Lower leg skin (tissue), 4 donors: ENCODE results near the gene NSUN3. TPM values are rescaled to one million over a fixed set of nuclear protein-coding genes. Genes with fewer than 3 reads are reported as not detected.

Experiments used
- DNase-seq, 2 donors: peaks; one replicate each; pipeline ENCODE4 v3.0.0-alpha.2; 2019; ENCODE audit warnings: low spot score in 2 of 2
- H3K4me3 ChIP-seq: fragments of 200-600 bp; sonication (generic); 2 replicates; pipeline ENCODE4 v1.5.1; 2017; ENCODE audit warnings: mild to moderate bottlenecking, low read depth; ENCODE audit not compliant: poor library complexity, severe bottlenecking
- CTCF ChIP-seq, 3 donors: fragments of 450-650 bp; IDR thresholded peaks; one replicate each; pipeline ENCODE4 v1.5.1; 2016; ENCODE audit warnings: antibody characterized with exemption in 3 of 3, mild to moderate bottlenecking in 3 of 3, moderate library complexity in 2 of 3
- POLR2A ChIP-seq, 2 donors: fragments of 450-650 bp; IDR thresholded peaks; one replicate each; pipeline ENCODE4 v1.6.1; 2016 to 2017; ENCODE audit warnings: antibody characterized with exemption in 2 of 2, mild to moderate bottlenecking in 1 of 2, moderate library complexity in 1 of 2
- WGBS, 2 donors: methylation state at CpG; one replicate each; pipeline ENCODE4 v1.1.5; 2018; 5-methylcytosine and 5-hydroxymethylcytosine counted together
- intact Hi-C: fragments of 100-400 bp; cut with DNase I; formaldehyde crosslinking; loops from one replicate; pipeline ENCODE4 v1.15.0; 2023; ENCODE audit warnings: low total_unique reads
- total RNA-seq, 4 donors: library from RNA; depleted of rRNA; stranded (reverse); fragments of >200 nt; gene quantifications; one replicate each; pipeline ENCODE4 v1.1.0, GENCODE V29; 2016

Gene NSUN3
- total RNA-seq, 4 donors from 2014 or later: 5.1 to 14.1 (median 8.6) TPM

DNA sequence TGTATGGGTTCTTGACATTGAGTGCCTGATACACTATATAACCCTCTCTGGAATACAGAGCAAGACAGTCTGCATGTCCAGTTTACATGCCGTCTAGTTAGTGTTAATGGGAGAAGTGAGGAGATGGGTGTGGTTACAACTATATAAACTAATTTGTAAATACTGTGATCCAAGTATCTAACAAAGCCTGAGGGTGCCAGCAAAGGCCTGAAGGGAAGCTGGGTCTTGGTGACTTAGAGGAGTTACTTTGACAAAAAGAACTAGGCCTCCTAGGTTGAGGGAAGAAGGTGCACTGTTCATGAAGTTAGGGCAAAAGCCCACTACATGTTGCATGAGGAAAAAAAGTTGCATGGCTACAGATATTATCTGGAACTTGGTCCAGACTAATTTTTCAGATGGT lies 2.3 kb downstream of the NSUN3 start:
- no peak overlapping the region for H3K4me3 ChIP-seq
- intact Hi-C loops: no loop called here
- 19 to 29% methylated on average over 1 of the region's 1 CpG for WGBS, 2 donors
- no peak for DNase-seq
- no peak for TF ChIP-seq CTCF (IDR thresholded peaks at IDR 0.05)
- TF ChIP-seq POLR2A (IDR thresholded peaks at IDR 0.05): no peak

DNA sequence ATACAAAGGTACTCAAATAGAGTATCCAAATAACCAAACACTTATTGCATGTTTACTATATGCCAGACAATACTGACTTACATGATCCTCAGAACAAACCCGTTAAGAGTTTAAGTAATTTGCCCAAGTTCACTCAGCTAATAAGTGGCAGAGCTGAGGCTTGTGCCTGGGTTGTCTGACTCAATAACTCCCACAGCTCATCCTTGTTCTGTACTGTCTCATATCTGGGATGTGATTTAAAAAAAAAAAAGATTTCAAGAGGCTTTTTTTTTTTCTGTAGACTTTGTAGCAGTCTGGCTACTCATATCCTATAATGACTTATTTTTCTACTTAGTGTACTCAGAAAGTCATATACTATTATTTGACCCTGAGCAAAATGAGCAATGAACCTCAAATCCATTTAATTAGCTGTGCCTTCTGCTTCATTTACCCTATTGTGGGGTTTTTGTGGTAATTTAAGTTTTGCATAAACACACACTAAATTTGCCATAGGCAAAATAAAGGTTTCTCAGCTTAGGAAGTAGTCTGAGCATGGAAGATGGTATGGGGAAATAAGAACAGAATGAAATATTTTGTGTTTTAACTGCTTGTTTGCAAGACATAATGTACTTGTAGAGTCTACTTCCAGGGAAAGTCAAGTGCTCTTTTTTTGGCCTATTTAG lies 3.1 kb downstream of the NSUN3 start:
- TF ChIP-seq CTCF (IDR thresholded peaks at IDR 0.05) (no peak), POLR2A (IDR thresholded peaks at IDR 0.05) (no peak)
- no peak overlapping the region for H3K4me3 ChIP-seq
- no peak for DNase-seq
- intact Hi-C loops: no loop called here
- 85 to 90% methylated on average over 1 of the region's 1 CpG for WGBS, 2 donors

DNA sequence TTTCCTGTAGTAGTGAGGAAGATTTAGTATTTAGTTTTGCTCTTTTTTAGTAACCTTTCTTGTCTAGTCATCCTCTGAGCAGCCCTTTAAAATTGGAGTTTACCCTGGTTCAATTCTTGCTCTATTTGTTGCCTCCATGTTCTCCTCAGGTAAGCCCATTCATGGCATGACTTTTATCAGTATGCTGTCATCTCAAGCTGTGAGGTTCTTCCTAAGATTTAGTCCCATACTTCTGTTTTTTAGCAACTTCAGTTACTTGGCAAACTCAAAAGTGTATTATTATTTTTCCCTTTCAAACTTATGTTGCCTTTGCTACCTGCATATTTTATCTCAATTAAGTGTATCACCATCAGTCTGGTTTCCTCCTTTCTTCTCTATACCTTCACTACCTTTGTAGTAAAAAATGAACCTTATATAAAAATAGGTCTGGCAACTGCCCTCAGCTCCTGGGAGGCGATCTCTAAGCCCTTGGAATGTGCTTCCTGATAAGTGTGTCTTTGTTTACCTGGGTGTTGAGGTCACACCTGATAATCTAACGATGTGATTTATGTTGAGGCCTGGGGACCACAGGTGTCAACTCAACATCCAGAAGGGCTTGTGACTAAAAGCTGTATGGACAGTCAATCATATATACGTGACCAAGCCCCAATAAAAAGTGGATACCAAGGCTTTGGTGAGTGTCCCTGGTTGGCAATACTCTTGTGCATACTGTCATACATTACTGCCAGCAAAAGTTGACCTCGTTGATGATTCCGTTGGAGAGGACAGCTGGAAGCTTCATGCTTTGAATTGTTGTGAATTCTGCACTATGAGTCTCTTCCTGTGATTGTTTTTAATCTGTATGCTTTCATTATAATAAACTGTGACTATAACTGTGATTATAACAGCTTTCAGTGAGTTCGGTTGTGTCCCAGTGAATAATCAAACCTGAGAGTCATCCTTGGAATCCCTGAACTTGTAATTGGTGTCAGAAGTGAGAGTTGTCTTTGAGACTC lies 3.9 kb downstream of the NSUN3 start:
- 90 to 92% methylated on average over 6 of the region's 6 CpGs for WGBS, 2 donors
- H3K4me3 ChIP-seq: no peak overlapping the region
- intact Hi-C loops: no loop called here
- TF ChIP-seq POLR2A (IDR thresholded peaks at IDR 0.05) (no peak), CTCF (IDR thresholded peaks at IDR 0.05) (no peak)
- DNase-seq: no peak

GRCh38 chr3:94069194-94069813 lies 6.4 kb downstream of the NSUN3 start:
- TF ChIP-seq POLR2A (IDR thresholded peaks at IDR 0.05): no peak
- TF ChIP-seq CTCF (IDR thresholded peaks at IDR 0.05): no peak
- intact Hi-C loops: no loop called here
- 42 to 53% methylated on average over 4 of the region's 4 CpGs for WGBS, 2 donors
- H3K4me3 ChIP-seq: no peak overlapping the region
- DNase-seq: no peak

DNA sequence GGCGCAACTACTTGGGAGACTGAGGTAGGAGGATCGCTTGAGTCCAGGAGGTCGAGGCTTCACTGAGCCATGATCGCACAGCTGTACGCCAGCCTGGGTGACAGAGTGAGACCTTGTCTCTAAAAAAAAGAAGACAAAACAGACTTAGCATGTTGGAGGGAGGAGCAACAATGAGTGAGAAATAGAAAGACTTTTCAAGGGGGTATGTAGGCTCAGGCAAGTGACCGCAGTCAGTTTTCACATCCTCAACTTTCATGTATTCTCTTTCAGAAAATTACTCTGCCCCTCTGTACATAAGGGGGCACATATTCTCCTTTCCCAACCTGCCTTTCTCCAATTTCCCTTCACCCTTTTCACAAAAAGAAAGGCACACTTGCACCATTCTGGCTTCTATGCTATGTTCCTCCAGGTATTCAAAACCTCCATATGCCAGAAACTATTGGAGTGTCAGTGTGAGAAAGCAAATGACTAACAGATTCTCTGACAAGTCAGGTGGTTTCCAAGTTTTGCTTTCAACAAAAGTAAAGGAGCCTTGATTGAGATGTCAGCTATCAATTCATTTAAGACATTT lies 7.6 kb downstream of the NSUN3 start:
- TF ChIP-seq POLR2A (IDR thresholded peaks at IDR 0.05) (no peak), CTCF (IDR thresholded peaks at IDR 0.05) (no peak)
- intact Hi-C loops: no loop called here
- no peak for DNase-seq
- 94 to 97% methylated on average over 6 of the region's 6 CpGs for WGBS, 2 donors
- no peak overlapping the region for H3K4me3 ChIP-seq
